Stimulated activated CD4-positive, alpha-beta T cell treated with anti-CD3 and anti-CD28 coated beads, Interleukin-12 subunit alpha, Interleukin-12 subunit beta, amount 100 ng/mL, for 48 hours (primary cell): ENCODE measurements around the gene URB2.
"Not testable (repeated sequence)": the region's sequence is repeated elsewhere in the genome, so short reads cannot be mapped to it uniquely, and the experiment has no call there.

ENCODE experiments used
- DNase-seq, 3 donors: peaks; one replicate each; pipeline ENCODE4 v3.0.0-alpha.2; 2020; ENCODE audit warnings: low read depth in 2 of 3, low spot score in 1 of 3

URB2 gene

GRCh38 chr1:229613938-229614337, 12.1 kb upstream of the URB2 start:
- DNase-seq = no peak

- DNase-seq = no peak
Measured at GRCh38 chr1:229614701-229615100, 11.3 kb upstream of the URB2 start.

- DNase-seq = no peak
Measured at GRCh38 chr1:229617351-229618100, 8.5 kb upstream of the URB2 start.

GRCh38 chr1:229619002-229619401, 7.0 kb upstream of the URB2 start:
- DNase-seq = no peak

- DNase-seq = no peak
Measured at GRCh38 chr1:229619614-229620013, 6.4 kb upstream of the URB2 start.

GRCh38 chr1:229620876-229621275, 5.2 kb upstream of the URB2 start:
- no peak for DNase-seq

GRCh38 chr1:229621663-229622062, 4.4 kb upstream of the URB2 start:
- DNase-seq = no peak

GRCh38 chr1:229622641-229623120, 3.4 kb upstream of the URB2 start:
- not testable (repeated sequence) for DNase-seq

- no peak for DNase-seq
Measured at GRCh38 chr1:229623225-229623624, 2.8 kb upstream of the URB2 start.

- DNase-seq = no peak
Measured at GRCh38 chr1:229623838-229624237, 2.2 kb upstream of the URB2 start.

GRCh38 chr1:229624521-229625070, 1.5 kb upstream of the URB2 start:
- no peak for DNase-seq

GRCh38 chr1:229625071-229625914, 754 bp upstream of the URB2 start:
- DNase-seq = peak; percentile 37 to 53 (median 38)

GRCh38 chr1:229627003-229627402, 956 bp downstream of the URB2 start:
- no peak for DNase-seq

GRCh38 chr1:229629261-229629660, 3.2 kb downstream of the URB2 start:
- no peak for DNase-seq

- no peak for DNase-seq
Measured at GRCh38 chr1:229631148-229631547, 5.1 kb downstream of the URB2 start.

GRCh38 chr1:229631966-229632365, 5.9 kb downstream of the URB2 start:
- DNase-seq = no peak

GRCh38 chr1:229636042-229636441, 10.0 kb downstream of the URB2 start:
- DNase-seq = no peak

GRCh38 chr1:229637746-229638145, 11.7 kb downstream of the URB2 start:
- DNase-seq = no peak

GRCh38 chr1:229640455-229640854, 14.4 kb downstream of the URB2 start:
- no peak for DNase-seq

- DNase-seq = no peak
Measured at GRCh38 chr1:229641306-229641705, 15.3 kb downstream of the URB2 start.

- DNase-seq = no peak
Measured at GRCh38 chr1:229642376-229642775, 16.3 kb downstream of the URB2 start.

- no peak for DNase-seq
Measured at GRCh38 chr1:229642970-229643369, 16.9 kb downstream of the URB2 start.
